Thyroid gland (tissue), 4 donors: ENCODE measurements around the gene RHOA. TPM values are rescaled to one million over a fixed set of nuclear protein-coding genes. Genes with fewer than 3 reads are reported as not detected.
"Not testable (repeated sequence)": the region's sequence is repeated elsewhere in the genome, so short reads cannot be mapped to it uniquely, and the experiment has no call there.

ENCODE experiments used
- DNase-seq, 2 donors: peaks; one replicate each; pipeline ENCODE4 v3.0.0-alpha.2; 2019
- H3K27ac ChIP-seq, 3 donors: fragments of 200-600 bp; sonication (generic); 1 replicate in 2 of 3; 2 replicates in 1 of 3; pipeline ENCODE4 v1.5.1; 2016 to 2019; ENCODE audit warnings: mild to moderate bottlenecking in 1 of 3, moderate library complexity in 1 of 3
- H3K27me3 ChIP-seq: fragments of 200-600 bp; sonication (generic); one replicate; pipeline ENCODE4 v1.5.1; 2019
- H3K36me3 ChIP-seq, 2 donors: fragments of 200-600 bp; sonication (generic); one replicate each; pipeline ENCODE4 v1.5.1; 2016 to 2019
- H3K4me1 ChIP-seq, 2 donors: fragments of 200-600 bp; sonication (generic); one replicate each; pipeline ENCODE4 v1.5.1; 2017 to 2019
- H3K4me3 ChIP-seq, 3 donors: fragments of 200-600 bp; sonication (generic); replicated peaks in 1 of 3; 1 replicate in 2 of 3; 2 replicates in 1 of 3; pipeline ENCODE4 v1.5.1; 2016; ENCODE audit warnings: mild to moderate bottlenecking in 1 of 3
- H3K9me3 ChIP-seq: fragments of 200-600 bp; sonication (generic); one replicate; pipeline ENCODE4 v1.5.1; 2017
- POLR2A ChIP-seq, 2 donors: fragments of 450-650 bp; IDR thresholded peaks; one replicate each; pipeline ENCODE4 v1.6.1; 2017; ENCODE audit warnings: antibody characterized with exemption in 2 of 2, mild to moderate bottlenecking in 2 of 2, moderate library complexity in 1 of 2
- WGBS, 2 donors: methylation state at CpG; one replicate each; pipeline ENCODE4 v1.1.5; 2017; 5-methylcytosine and 5-hydroxymethylcytosine counted together
- intact Hi-C: fragments of 100-400 bp; cut with DNase I; formaldehyde crosslinking; loops from one replicate; pipeline ENCODE4 v1.15.1; 2023
- total RNA-seq, 4 donors: library from RNA; depleted of rRNA; stranded (reverse); fragments of >200 nt; gene quantifications; one replicate each; pipeline ENCODE4 v1.2.3, GENCODE V29; 2016
- TF ChIP-seq, protein P1 (sequence below), 6 experiments: fragments of 200-600 bp in 3 of 6; fragments of 450-650 bp in 3 of 6; sonication (generic) in 3 of 6; IDR thresholded peaks; one replicate each; pipeline ENCODE4 v1.5.1; 2016 to 2019; ENCODE audit warnings: antibody characterized with exemption in 6 of 6, mild to moderate bottlenecking in 2 of 6, inconsistent platforms in 1 of 6, moderate library complexity in 1 of 6

RHOA gene
- total RNA-seq, 4 donors from 2014 or later, result 437 to 789 (median 587) TPM

DNA sequence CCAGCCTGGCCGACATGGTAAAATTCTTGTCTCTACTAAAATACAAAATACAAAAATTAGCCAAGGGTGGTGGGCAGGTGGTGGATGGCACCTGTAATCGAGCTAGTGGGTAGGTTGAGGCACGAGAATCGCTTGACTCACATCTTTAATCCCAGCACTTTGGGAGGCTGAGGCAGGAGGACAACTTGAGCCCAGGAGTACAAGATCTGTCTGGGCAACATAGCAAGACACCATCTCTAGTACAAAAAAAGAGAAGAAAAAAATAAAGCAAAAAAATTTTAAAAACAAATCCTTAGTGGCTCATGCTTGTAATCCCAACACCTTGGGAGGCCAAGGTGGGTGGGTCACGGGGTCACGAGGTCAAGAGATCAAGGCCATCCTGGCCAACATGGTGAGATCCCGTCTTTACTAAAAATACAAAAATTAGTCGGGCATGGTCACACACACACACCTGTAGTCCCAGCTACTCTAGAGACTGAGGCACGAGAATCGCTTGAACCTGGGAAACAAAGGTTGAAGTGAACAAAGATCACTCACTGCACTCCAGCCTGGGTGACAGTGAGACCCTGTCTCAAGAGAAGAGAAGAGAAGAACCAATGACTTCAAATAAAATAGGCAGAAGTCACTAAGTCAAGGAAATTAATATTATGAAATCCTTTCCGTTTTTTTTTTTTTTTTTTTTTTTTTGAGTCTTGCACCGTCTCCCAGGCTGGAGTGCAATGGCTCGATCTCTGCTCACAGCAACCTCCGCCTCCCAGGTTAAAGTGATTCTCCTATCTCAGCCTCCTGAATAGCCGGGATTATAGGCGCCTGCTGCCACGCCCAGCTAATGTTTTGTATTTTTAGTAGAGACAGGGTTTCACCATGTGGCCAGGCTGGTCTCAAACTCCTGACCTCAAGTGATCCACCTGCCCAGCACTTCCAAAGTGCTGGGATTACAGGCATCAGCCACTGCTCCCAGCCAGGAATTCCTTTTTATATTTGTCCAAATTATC lies 4.9 kb downstream of the RHOA start:
- Histone ChIP-seq H3K27ac (peak overlapping the region; percentile 9 to 64 (median 61)), H3K4me1 (peaks cover 59 to 79% of the 10 kb centered on the region in 2 donors), H3K9me3 (no peaks in the 10 kb centered on the region), H3K4me3 (no peak overlapping the region), H3K36me3 (no peaks in the 10 kb centered on the region), H3K27me3 (no peaks in the 10 kb centered on the region)
- DNase-seq, result no peak
- intact Hi-C loops, result no loop called here
- no peak for TF ChIP-seq POLR2A (IDR thresholded peaks at IDR 0.05)
- 62 to 65% methylated on average over 17 of the region's 17 CpGs for WGBS, 2 donors

DNA sequence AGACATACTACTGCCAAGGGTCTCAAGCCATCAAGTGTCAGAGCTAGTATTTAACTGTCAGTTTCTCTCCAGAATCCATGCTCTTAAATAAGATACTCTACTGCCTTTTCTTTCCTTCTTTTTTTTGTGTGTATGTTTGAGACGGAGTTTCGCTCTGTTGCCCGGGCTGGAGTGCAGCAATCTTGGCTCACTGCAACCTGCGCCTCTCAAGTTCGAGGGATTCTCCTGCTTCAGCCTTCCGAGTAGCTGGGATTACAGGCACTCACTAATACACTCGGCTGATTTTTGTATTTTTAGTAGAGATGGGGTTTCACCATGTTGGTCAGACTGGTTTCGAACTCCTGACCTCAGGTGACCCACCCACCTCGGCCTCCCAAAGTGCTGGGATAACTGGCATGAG lies 6.2 kb downstream of the RHOA start:
- peaks cover 66 to 88% of the 10 kb centered on the region in 2 donors for H3K4me1 ChIP-seq
- intact Hi-C loops, H3K4me3 ChIP-seq, H3K27me3 ChIP-seq, H3K36me3 ChIP-seq, H3K9me3 ChIP-seq: not testable (repeated sequence)
- 15 to 21% methylated on average over 9 of the region's 9 CpGs for WGBS, 2 donors
- peak; percentile 88 for DNase-seq
- H3K27ac ChIP-seq, result peak overlapping the region; percentile 9 to 68 (median 61)

DNA sequence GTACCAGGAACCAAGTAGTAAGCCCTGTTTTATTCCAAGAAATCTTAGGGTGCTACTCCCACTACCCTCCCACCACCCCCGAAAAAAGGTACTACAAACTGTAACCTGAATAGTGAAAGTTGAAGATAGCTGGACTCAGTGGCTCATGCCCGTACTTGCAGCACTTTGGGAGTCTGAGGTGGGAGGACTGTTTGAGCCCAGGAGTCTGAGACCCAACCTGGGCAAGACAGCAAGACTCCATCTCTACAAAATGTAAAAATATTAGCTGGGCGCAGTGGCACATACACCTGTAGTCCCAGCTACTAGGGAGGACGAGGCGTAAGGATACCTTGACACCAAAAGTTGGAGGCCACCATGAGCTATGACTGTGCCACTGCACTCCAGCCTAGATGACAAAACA lies 7.9 kb downstream of the RHOA start:
- no peak for DNase-seq
- TF ChIP-seq, protein P1, sequence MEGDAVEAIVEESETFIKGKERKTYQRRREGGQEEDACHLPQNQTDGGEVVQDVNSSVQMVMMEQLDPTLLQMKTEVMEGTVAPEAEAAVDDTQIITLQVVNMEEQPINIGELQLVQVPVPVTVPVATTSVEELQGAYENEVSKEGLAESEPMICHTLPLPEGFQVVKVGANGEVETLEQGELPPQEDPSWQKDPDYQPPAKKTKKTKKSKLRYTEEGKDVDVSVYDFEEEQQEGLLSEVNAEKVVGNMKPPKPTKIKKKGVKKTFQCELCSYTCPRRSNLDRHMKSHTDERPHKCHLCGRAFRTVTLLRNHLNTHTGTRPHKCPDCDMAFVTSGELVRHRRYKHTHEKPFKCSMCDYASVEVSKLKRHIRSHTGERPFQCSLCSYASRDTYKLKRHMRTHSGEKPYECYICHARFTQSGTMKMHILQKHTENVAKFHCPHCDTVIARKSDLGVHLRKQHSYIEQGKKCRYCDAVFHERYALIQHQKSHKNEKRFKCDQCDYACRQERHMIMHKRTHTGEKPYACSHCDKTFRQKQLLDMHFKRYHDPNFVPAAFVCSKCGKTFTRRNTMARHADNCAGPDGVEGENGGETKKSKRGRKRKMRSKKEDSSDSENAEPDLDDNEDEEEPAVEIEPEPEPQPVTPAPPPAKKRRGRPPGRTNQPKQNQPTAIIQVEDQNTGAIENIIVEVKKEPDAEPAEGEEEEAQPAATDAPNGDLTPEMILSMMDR (IDR thresholded peaks at IDR 0.05), result no peak
- TF ChIP-seq POLR2A (IDR thresholded peaks at IDR 0.05), result no peak

DNA sequence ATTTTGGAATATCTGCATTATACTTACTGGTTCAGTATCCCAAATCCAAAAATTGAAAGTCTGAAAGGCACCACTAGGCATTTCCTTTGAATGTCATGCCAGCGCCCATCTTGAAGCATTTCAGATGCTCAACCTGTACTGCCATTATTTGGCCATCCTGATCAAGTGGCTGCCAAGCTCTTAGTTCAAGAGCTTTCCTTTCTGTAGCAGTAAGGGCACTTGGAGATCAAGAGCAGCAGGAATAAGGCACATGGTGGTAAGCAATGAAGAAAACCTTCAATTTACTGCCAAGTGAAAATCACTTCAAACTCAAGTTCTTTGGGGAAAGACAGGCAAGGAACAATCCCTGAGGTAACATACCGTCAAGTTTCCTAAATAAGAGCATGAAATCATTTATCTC lies 10.0 kb downstream of the RHOA start:
- H3K9me3 ChIP-seq, result no peaks in the 10 kb centered on the region
- intact Hi-C loops, result no loop called here
- DNase-seq, result peak; percentile 70 to 80
- peaks cover 51 to 81% of the 10 kb centered on the region in 2 donors for H3K4me1 ChIP-seq
- H3K27me3 ChIP-seq, result no peaks in the 10 kb centered on the region
- WGBS, 2 donors, result 24 to 45% methylated on average over 2 of the region's 2 CpGs
- H3K4me3 ChIP-seq, result no peak overlapping the region
- TF ChIP-seq, protein P1 (IDR thresholded peaks at IDR 0.05), result no peak
- no peak for TF ChIP-seq POLR2A (IDR thresholded peaks at IDR 0.05)
- peak overlapping the region in 2 of 3 donors; percentile 16 to 66 for H3K27ac ChIP-seq
- H3K36me3 ChIP-seq, result no peaks in the 10 kb centered on the region

More for the DNA sequence above, 7.9 kb downstream of the RHOA start:
- Histone ChIP-seq H3K9me3 (no peaks in the 10 kb centered on the region), H3K4me1 (peaks cover 49 to 89% of the 10 kb centered on the region in 2 donors), H3K27ac (no peak overlapping the region), H3K4me3 (no peak overlapping the region), H3K36me3 (no peaks in the 10 kb centered on the region), H3K27me3 (no peaks in the 10 kb centered on the region)
- intact Hi-C loops, result no loop called here
- 94 to 96% methylated on average over 4 to 5 of the region's 5 CpGs for WGBS, 2 donors

DNA sequence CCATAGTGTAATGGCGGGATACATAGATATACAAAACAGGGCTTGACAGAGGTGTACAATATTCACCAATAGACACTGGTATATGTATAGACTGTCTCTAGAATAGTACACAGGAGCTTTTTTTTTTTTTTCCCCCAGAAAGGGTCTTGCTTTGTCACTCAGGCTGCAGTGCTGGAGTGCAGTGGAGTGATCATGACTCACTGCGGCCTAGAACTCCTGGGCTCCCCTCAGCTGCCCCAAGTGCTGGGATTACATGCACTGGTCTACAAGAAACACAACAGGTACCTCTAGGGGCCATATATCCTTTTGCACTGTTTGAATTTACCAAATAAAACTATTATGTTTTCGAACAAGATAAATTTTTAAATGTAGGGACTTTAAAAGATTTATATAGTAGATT lies 12.3 kb downstream of the RHOA start:
- Histone ChIP-seq H3K4me3 (no peak overlapping the region), H3K4me1 (peaks cover 34 to 66% of the 10 kb centered on the region in 2 donors), H3K27ac (no peak overlapping the region), H3K27me3 (no peaks in the 10 kb centered on the region), H3K9me3 (no peaks in the 10 kb centered on the region), H3K36me3 (peaks cover 5 to 10% of the 10 kb centered on the region in 2 donors)
- intact Hi-C loops, result no loop called here
- WGBS, 2 donors, result 96 to 98% methylated on average over 3 of the region's 3 CpGs
- DNase-seq, result no peak
- TF ChIP-seq, protein P1 (IDR thresholded peaks at IDR 0.05), result no peak
- no peak for TF ChIP-seq POLR2A (IDR thresholded peaks at IDR 0.05)

DNA sequence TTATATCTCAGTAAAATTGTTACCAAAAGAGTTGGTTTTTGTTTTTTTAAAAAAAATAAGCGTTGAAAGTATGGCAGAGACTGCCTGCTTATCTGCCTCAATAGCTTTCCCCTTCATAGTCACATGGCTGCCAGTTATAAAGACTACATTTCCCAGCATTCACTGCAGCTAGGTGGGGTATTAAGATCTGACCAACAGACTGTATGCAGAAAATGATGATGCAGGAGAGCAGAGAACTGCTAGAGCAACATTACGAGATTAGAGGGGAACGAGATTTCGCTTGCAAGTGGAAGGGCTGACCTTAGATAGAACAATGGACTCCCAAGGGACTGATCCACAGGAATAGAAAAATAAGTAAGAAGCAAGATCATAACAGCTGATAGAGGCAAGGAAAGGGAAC lies 14.3 kb downstream of the RHOA start:
- no peak overlapping the region for H3K4me3 ChIP-seq
- no peaks in the 10 kb centered on the region for H3K9me3 ChIP-seq
- peak overlapping the region in 1 of 3 donors; percentile 13 for H3K27ac ChIP-seq
- intact Hi-C loops, result no loop called here
- TF ChIP-seq POLR2A (IDR thresholded peaks at IDR 0.05), result no peak
- TF ChIP-seq, protein P1 (IDR thresholded peaks at IDR 0.05), result no peak
- H3K27me3 ChIP-seq, result no peaks in the 10 kb centered on the region
- DNase-seq, result no peak
- peaks cover 5 to 10% of the 10 kb centered on the region in 2 donors for H3K36me3 ChIP-seq
- 63 to 77% methylated on average over 4 of the region's 4 CpGs for whole genome bisulfite sequencing, 2 donors
- peaks cover 28 to 50% of the 10 kb centered on the region in 2 donors for H3K4me1 ChIP-seq

DNA sequence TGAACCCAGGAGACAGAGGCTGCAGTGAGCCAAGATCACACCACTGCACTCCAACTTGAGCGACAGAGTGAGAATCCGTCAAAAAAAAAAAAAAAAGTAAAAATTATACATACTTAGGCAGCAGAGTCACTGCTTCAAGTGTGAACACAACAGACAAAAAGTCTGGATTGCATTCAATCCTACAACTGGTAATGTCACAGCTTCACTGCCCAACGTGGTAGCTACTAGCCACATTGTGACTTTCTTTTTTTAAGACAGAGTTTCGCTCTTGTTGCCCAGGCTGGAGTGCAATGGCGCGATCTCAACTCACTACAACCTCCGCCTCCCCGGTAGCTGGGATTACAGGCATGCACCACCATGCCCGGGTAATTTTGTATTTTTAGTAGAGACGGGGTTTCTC lies 20.5 kb downstream of the RHOA start:
- DNase-seq, H3K27me3 ChIP-seq, H3K4me3 ChIP-seq, H3K4me1 ChIP-seq, intact Hi-C loops, H3K27ac ChIP-seq, H3K9me3 ChIP-seq, H3K36me3 ChIP-seq: not testable (repeated sequence)
- WGBS, 2 donors, result 81 to 93% methylated on average over 10 of the region's 10 CpGs
